Peyer's patch (tissue), 4 donors: ENCODE measurements around the gene WDR38. TPM values are rescaled to one million over a fixed set of nuclear protein-coding genes. Genes with fewer than 3 reads are reported as not detected.
"Not testable (repeated sequence)": the region's sequence is repeated elsewhere in the genome, so short reads cannot be mapped to it uniquely, and the experiment has no call there.

Experiments
- DNase-seq, 3 donors: peaks; one replicate each; pipeline ENCODE4 v3.0.0-alpha.2; 2017 to 2019
- H3K27ac ChIP-seq, 4 donors: fragments of 200-600 bp; sonication (generic); one replicate each; pipeline ENCODE4 v1.5.1; 2016 to 2019
- H3K27me3 ChIP-seq, 2 donors: fragments of 200-600 bp; sonication (generic); one replicate each; pipeline ENCODE4 v1.5.1; 2019
- H3K36me3 ChIP-seq, 3 donors: fragments of 200-600 bp; sonication (generic); one replicate each; pipeline ENCODE4 v1.5.1; 2016 to 2019
- H3K4me1 ChIP-seq, 4 donors: fragments of 200-600 bp; sonication (generic); one replicate each; pipeline ENCODE4 v1.5.1; 2016 to 2019
- H3K4me3 ChIP-seq, 4 donors: fragments of 200-600 bp; sonication (generic); 1 replicate in 3 of 4; 2 replicates in 1 of 4; pipeline ENCODE4 v1.5.1; 2016 to 2019; ENCODE audit warnings: mild to moderate bottlenecking in 1 of 4
- H3K9me3 ChIP-seq, 4 donors: fragments of 200-600 bp; sonication (generic); one replicate each; pipeline ENCODE4 v1.5.1; 2016 to 2019; ENCODE audit warnings: mild to moderate bottlenecking in 1 of 4
- POLR2A ChIP-seq, 2 donors: fragments of 450-650 bp; IDR thresholded peaks; one replicate each; pipeline ENCODE4 v1.5.1; 2017; ENCODE audit warnings: antibody characterized with exemption in 2 of 2, mild to moderate bottlenecking in 2 of 2, moderate library complexity in 2 of 2
- total RNA-seq, 4 donors: library from RNA; depleted of rRNA; stranded (reverse); fragments of >200 nt; gene quantifications; one replicate each; pipeline ENCODE4 v1.1.0, GENCODE V29; 2016
- TF ChIP-seq, protein P1 (sequence below), 6 experiments: fragments of 450-650 bp in 4 of 6; fragments of 200-600 bp in 2 of 6; sonication (generic) in 1 of 6; IDR thresholded peaks; one replicate each; pipeline ENCODE4 v1.5.1; 2017 to 2019; ENCODE audit warnings: antibody characterized with exemption in 6 of 6, mild to moderate bottlenecking in 3 of 6, moderate library complexity in 1 of 6

WDR38 gene
- total RNA-seq, 4 donors from 2014 or later = not detected

GRCh38 chr9:124829334-124829669 is 24.0 kb upstream of the WDR38 start:
- H3K27ac ChIP-seq = no peak overlapping the region
- DNase-seq = no peak
- H3K36me3 ChIP-seq = no peaks in the 10 kb centered on the region
- no peaks in the 10 kb centered on the region for H3K27me3 ChIP-seq
- H3K4me1 ChIP-seq = no peaks in the 10 kb centered on the region
- TF ChIP-seq, protein P1, sequence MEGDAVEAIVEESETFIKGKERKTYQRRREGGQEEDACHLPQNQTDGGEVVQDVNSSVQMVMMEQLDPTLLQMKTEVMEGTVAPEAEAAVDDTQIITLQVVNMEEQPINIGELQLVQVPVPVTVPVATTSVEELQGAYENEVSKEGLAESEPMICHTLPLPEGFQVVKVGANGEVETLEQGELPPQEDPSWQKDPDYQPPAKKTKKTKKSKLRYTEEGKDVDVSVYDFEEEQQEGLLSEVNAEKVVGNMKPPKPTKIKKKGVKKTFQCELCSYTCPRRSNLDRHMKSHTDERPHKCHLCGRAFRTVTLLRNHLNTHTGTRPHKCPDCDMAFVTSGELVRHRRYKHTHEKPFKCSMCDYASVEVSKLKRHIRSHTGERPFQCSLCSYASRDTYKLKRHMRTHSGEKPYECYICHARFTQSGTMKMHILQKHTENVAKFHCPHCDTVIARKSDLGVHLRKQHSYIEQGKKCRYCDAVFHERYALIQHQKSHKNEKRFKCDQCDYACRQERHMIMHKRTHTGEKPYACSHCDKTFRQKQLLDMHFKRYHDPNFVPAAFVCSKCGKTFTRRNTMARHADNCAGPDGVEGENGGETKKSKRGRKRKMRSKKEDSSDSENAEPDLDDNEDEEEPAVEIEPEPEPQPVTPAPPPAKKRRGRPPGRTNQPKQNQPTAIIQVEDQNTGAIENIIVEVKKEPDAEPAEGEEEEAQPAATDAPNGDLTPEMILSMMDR (IDR thresholded peaks at IDR 0.05) = no peak
- no peak for TF ChIP-seq POLR2A (IDR thresholded peaks at IDR 0.05)
- no peaks in the 10 kb centered on the region for H3K9me3 ChIP-seq
- no peak overlapping the region for H3K4me3 ChIP-seq

DNA sequence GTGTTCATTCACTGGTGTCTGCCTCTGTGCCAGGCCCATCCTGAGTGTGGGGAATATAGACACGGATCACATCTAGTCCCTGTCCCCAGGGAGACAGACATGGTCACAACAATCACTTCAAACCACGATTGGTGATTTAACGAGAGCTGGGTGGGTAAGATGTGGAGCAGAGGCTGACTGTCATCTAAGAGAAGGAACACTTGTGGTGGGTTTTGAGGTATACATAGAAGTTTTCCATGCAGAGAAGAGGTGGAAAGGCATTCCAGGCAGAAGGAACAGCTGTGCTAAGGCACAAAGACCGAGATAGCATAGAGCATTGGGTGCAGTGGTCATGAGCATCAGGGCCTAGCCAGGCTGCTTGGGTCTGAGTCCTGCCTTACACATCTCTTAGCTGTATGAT is 22.7 kb upstream of the WDR38 start:
- no peak overlapping the region for H3K4me3 ChIP-seq
- peaks cover 0 to 13% (median 0%) of the 10 kb centered on the region in 4 donors for H3K4me1 ChIP-seq
- no peak for DNase-seq
- H3K9me3 ChIP-seq = no peaks in the 10 kb centered on the region
- no peak for TF ChIP-seq POLR2A (IDR thresholded peaks at IDR 0.05)
- TF ChIP-seq, protein P1 (IDR thresholded peaks at IDR 0.05) = no peak
- no peaks in the 10 kb centered on the region for H3K36me3 ChIP-seq
- H3K27ac ChIP-seq = no peak overlapping the region
- H3K27me3 ChIP-seq = no peaks in the 10 kb centered on the region

DNA sequence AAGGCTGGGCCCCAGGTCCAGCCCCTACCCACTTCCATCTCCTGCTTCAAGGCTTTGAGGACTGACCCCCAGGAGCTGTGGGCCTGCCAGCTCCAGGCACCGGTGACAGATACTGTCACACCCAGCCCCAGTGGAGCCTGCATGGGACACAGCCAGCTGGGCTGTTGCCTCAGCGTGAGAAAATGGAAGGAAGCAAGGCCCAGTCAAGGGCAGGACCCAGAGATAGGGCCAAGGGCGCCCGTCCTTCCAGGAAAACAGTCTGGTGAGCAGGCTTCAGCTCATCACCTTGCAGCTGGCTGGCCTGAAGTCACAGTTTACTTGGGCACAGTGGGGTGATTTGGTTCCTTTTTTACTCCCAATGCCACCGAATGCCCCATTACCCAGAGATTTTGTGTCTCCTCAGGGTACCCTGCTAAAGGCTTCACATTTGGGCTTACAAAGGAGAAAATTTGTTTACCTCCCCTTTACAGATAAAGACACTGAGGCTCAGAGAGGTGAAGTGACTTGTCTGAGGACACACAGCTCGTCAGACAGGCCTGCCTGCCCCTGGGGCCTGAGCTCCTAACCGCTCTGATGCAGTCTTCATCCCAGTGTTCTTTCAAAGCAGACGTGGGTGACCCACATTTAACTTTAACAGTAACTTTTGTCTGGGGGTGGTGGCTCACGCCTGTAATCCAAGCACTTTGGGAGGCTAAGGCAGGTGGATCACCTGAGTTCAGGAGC is 21.5 kb upstream of the WDR38 start:
- Histone ChIP-seq H3K4me1 (peaks cover 0 to 13% (median 0%) of the 10 kb centered on the region in 4 donors), H3K36me3 (no peaks in the 10 kb centered on the region), H3K4me3 (no peak overlapping the region), H3K27ac (peak overlapping the region in 2 of 4 donors; percentile 14 to 72), H3K27me3 (no peaks in the 10 kb centered on the region), H3K9me3 (no peaks in the 10 kb centered on the region)
- no peak for DNase-seq
- TF ChIP-seq, protein P1 (IDR thresholded peaks at IDR 0.05) = no peak
- no peak for TF ChIP-seq POLR2A (IDR thresholded peaks at IDR 0.05)

GRCh38 chr9:124834591-124834990 is 18.7 kb upstream of the WDR38 start:
- H3K4me3 ChIP-seq = peak overlapping the region in 1 of 4 donors; percentile 21
- peaks cover 0 to 13% (median 0%) of the 10 kb centered on the region in 4 donors for H3K4me1 ChIP-seq
- H3K27ac ChIP-seq = peak overlapping the region in 2 of 4 donors; percentile 61 to 80
- H3K36me3 ChIP-seq = no peaks in the 10 kb centered on the region
- peak in 1 of 2 donors; percentile 27 for TF ChIP-seq POLR2A (IDR thresholded peaks at IDR 0.05)
- TF ChIP-seq, protein P1 (IDR thresholded peaks at IDR 0.05) = no peak
- peak in 2 of 3 donors; percentile 77 to 83 for DNase-seq
- H3K9me3 ChIP-seq = no peaks in the 10 kb centered on the region
- no peaks in the 10 kb centered on the region for H3K27me3 ChIP-seq

DNA sequence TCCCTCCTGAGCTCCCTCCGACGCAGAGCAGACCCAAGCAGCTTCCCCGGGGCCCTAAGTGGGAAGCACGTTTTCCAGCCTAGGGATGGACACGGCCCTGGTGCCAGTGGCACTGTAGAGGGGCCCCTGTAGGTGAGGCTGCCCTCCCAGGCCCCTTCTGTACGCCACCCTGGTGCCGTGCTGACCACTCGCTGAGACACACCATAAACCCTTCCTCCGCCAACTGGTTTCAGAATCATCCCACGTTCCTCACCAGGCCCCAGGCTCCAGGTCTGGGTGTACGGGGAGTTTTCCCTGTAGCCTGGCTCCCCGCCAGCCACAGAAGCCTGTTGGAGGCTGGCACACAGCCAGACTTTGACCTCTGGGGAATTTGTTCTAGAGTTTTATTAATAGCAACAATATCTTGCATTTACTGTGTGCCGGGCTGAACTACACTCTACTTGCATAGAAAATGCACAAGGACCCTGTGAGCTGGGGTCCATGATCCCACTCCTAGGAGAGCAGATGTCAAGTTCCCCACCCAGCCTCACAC is 18.2 kb upstream of the WDR38 start:
- H3K4me1 ChIP-seq = peaks cover 0 to 13% (median 0%) of the 10 kb centered on the region in 4 donors
- no peak for TF ChIP-seq POLR2A (IDR thresholded peaks at IDR 0.05)
- TF ChIP-seq, protein P1 (IDR thresholded peaks at IDR 0.05) = no peak
- H3K27ac ChIP-seq = peak overlapping the region in 2 of 4 donors; percentile 61 to 80
- H3K4me3 ChIP-seq = peak overlapping the region in 1 of 4 donors; percentile 21
- DNase-seq = peak in 2 of 3 donors; percentile 80 to 81
- H3K27me3 ChIP-seq = no peaks in the 10 kb centered on the region
- no peaks in the 10 kb centered on the region for H3K9me3 ChIP-seq
- H3K36me3 ChIP-seq = no peaks in the 10 kb centered on the region

DNA sequence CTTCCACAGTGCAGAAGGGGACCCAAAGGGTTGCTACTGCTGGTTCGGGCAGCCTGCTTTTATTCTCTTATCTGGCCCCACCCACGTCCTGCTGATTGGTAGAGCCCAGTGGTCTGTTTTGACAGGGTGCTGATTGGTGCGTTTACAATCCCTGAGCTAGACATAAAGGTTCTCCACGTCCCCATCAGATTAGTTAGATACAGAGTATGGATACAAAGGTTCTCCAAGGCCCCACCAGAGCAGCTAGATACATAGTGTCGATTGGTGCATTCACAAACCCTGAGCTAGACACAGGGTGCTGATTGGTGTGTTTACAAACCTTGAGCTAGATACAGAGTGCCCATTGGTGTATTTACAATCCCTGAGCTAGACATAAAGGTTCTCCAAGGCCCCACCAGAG is 15.1 kb upstream of the WDR38 start:
- not testable (repeated sequence) for H3K4me3 ChIP-seq, H3K9me3 ChIP-seq, H3K36me3 ChIP-seq, H3K27me3 ChIP-seq, DNase-seq, H3K27ac ChIP-seq
- H3K4me1 ChIP-seq = peaks cover 0 to 13% (median 0%) of the 10 kb centered on the region in 4 donors

DNA sequence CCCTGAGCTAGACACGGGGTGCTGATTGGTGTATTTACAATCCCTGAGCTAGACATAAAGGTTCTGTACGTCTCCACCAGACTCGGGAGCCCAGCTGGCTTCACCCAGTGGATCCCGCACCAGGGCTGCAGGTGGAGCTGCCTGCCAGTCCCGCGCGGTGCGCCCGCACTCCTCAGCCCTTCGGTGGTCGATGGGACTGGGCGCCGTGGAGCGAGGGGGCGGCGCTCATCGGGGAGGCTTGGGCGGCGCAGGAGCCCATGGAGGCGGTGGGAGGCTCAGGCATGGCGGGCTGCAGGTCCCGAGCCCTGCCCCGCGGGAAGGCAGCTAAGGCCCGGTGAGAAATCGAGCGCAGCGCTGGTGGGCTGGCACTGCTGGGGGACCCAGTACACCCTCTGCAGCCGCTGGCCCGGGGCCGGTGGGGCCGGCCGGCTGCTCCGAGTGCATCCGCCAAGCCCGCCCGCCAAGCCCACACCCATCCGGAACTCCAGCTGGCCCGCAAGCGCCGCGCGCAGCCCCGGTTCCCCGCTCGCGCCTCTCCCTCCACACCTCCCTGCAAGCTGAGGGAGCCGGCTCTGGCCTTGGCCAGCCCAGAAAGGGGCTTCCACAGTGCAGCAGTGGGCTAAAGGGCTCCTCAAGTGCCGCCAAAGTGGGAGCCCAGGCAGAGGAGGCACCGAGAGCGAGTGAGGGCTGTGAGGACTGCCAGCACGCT is 14.5 kb upstream of the WDR38 start:
- not testable (repeated sequence) for H3K9me3 ChIP-seq, H3K36me3 ChIP-seq, DNase-seq, H3K27ac ChIP-seq, H3K27me3 ChIP-seq
- H3K4me1 ChIP-seq = peaks cover 0 to 13% (median 0%) of the 10 kb centered on the region in 4 donors
- peak overlapping the region in 2 of 4 donors; percentile 22 to 32 for H3K4me3 ChIP-seq
